Chondrocyte (in vitro differentiated cells): Measurements from ENCODE around the gene PPP2CA. TPM values are rescaled to one million over a fixed set of nuclear protein-coding genes. Genes with fewer than 3 reads are reported as not detected.
A peak's percentile ranks its signal among the peaks of the same experiment; 100 is the strongest.

ENCODE experiments used
- DNase-seq: peaks from one replicate; pipeline ENCODE4 v3.0.0; 2021; ENCODE audit warnings: mixed read lengths, low spot score
- H3K27ac Mint-ChIP-seq: one replicate; pipeline ENCODE4 v1.8.0; 2021; ENCODE audit warnings: mild to moderate bottlenecking, moderate library complexity, mixed read lengths; ENCODE audit not compliant: unreplicated experiment
- H3K27me3 Mint-ChIP-seq: 2 replicates; pipeline ENCODE4 v1.8.0; 2021; ENCODE audit warnings: low read depth, mixed read lengths
- H3K36me3 Mint-ChIP-seq: 2 replicates; pipeline ENCODE4 v1.8.0; 2021; ENCODE audit warnings: low read depth, mixed read lengths
- H3K4me1 Mint-ChIP-seq: 2 replicates; pipeline ENCODE4 v1.8.0; 2021; ENCODE audit warnings: low read depth, mild to moderate bottlenecking, mixed read lengths
- H3K4me3 Mint-ChIP-seq: one replicate; pipeline ENCODE4 v1.8.0; 2021; ENCODE audit warnings: mild to moderate bottlenecking, moderate library complexity, mixed read lengths; ENCODE audit not compliant: unreplicated experiment
- H3K9me3 Mint-ChIP-seq: 2 replicates; pipeline ENCODE4 v1.8.0; 2021; ENCODE audit warnings: low read depth, mixed read lengths
- CTCF ChIP-seq: fragments of 200-600 bp; sonication (generic); IDR thresholded peaks from 2 replicates; pipeline ENCODE4 v1.5.0; 2021; ENCODE audit warnings: antibody characterized with exemption, mild to moderate bottlenecking, moderate library complexity
- total RNA-seq: library from RNA; stranded (reverse); gene quantifications from 3 replicates; pipeline ENCODE4 v1.2.1, GENCODE V29; 2021

Gene PPP2CA
- total RNA-seq, 1 donor from 2014 or later: 109 TPM

GRCh38 chr5:134151723-134152122 lies 74.2 kb downstream of the PPP2CA start:
- DNase-seq: no peak
- Mint-ChIP-seq H3K27me3 (no peaks in the 10 kb centered on the region), H3K9me3 (no peaks in the 10 kb centered on the region), H3K4me3 (no peak overlapping the region), H3K36me3 (peaks cover 27% of the 10 kb centered on the region), H3K27ac (no peak overlapping the region), H3K4me1 (peaks cover 30% of the 10 kb centered on the region)
- TF ChIP-seq CTCF: no peak

GRCh38 chr5:134149571-134150303 lies 76.1 kb downstream of the PPP2CA start:
- H3K4me1 Mint-ChIP-seq: peaks cover 30% of the 10 kb centered on the region
- peaks cover 17% of the 10 kb centered on the region for H3K36me3 Mint-ChIP-seq
- H3K27ac Mint-ChIP-seq: peak overlapping the region; percentile 55

GRCh38 chr5:134148986-134149539 lies 76.8 kb downstream of the PPP2CA start:
- TF ChIP-seq CTCF: no peak
- no peak for DNase-seq
- Mint-ChIP-seq H3K27me3 (no peaks in the 10 kb centered on the region), H3K36me3 (peaks cover 17% of the 10 kb centered on the region), H3K4me3 (no peak overlapping the region), H3K9me3 (no peaks in the 10 kb centered on the region), H3K4me1 (peaks cover 30% of the 10 kb centered on the region), H3K27ac (no peak overlapping the region)

More at GRCh38 chr5:134149571-134150303, 76.1 kb downstream of the PPP2CA start:
- no peak overlapping the region for H3K4me3 Mint-ChIP-seq
- no peak for DNase-seq
- no peaks in the 10 kb centered on the region for H3K9me3 Mint-ChIP-seq
- no peak for TF ChIP-seq CTCF
- H3K27me3 Mint-ChIP-seq: no peaks in the 10 kb centered on the region

GRCh38 chr5:134148316-134148715 lies 77.6 kb downstream of the PPP2CA start:
- no peak overlapping the region for H3K4me3 Mint-ChIP-seq
- H3K27me3 Mint-ChIP-seq: no peaks in the 10 kb centered on the region
- peak overlapping the region; percentile 71 for H3K27ac Mint-ChIP-seq
- no peaks in the 10 kb centered on the region for H3K9me3 Mint-ChIP-seq
- peak; percentile 29 for TF ChIP-seq CTCF
- H3K4me1 Mint-ChIP-seq: peaks cover 30% of the 10 kb centered on the region
- H3K36me3 Mint-ChIP-seq: peaks cover 15% of the 10 kb centered on the region
- DNase-seq: peak; percentile 27

- Mint-ChIP-seq H3K4me1 (peaks cover 26% of the 10 kb centered on the region), H3K27ac (peak overlapping the region; percentile 13), H3K27me3 (no peaks in the 10 kb centered on the region), H3K36me3 (peaks cover 8% of the 10 kb centered on the region), H3K4me3 (no peak overlapping the region), H3K9me3 (no peaks in the 10 kb centered on the region)
- DNase-seq: peak; percentile 44
- no peak for TF ChIP-seq CTCF
Observed at GRCh38 chr5:134146651-134147518, 79.0 kb downstream of the PPP2CA start.
